Right lobe of liver (tissue), 4 donors: ENCODE measurements around the gene GH1.

Source experiments
- CTCF ChIP-seq, 4 donors: fragments of 200-600 bp in 3 of 4; fragments of 450-650 bp in 1 of 4; IDR thresholded peaks; one replicate each; pipeline versions ENCODE4 v1.5.1 to v1.8.0; 2016 to 2022; ENCODE audit warnings: antibody characterized with exemption in 4 of 4, mild to moderate bottlenecking in 2 of 4
- POLR2A ChIP-seq: fragments of 450-650 bp; IDR thresholded peaks from one replicate; pipeline ENCODE4 v1.6.1; 2017; ENCODE audit warnings: antibody characterized with exemption, mild to moderate bottlenecking
- donor health status: DM: no; HTN: no; CAD: no.
- donor health status: DM: no; HTN: no; CAD: no.
- donor health status: DM: no; HTN: yes; CAD: no.

- TF ChIP-seq CTCF (IDR thresholded peaks at IDR 0.05) = no peak
- no peak for TF ChIP-seq POLR2A
Measured at GRCh38 chr17:63932721-63933120, 14.1 kb upstream of the GH1 start.
